Brain microvascular endothelial cell (primary cell): ENCODE data around the gene TMEM190.

Experiments used
- DNase-seq: peaks from one replicate; pipeline ENCODE4 v3.0.0-alpha.2; 2020
- H3K27ac ChIP-seq: fragments of 250-450 bp; sonication (Bioruptor Pico); 2 replicates; pipeline ENCODE4 v1.5.1; 2020; ENCODE audit warnings: mild to moderate bottlenecking, moderate library complexity
- H3K27me3 ChIP-seq: fragments of 250-450 bp; sonication (Bioruptor Pico); replicated peaks from 2 replicates; pipeline ENCODE4 v1.5.1; 2020; ENCODE audit warnings: mild to moderate bottlenecking
- H3K36me3 ChIP-seq: fragments of 250-450 bp; sonication (Bioruptor Pico); replicated peaks from 2 replicates; pipeline ENCODE4 v1.5.1; 2020; ENCODE audit warnings: mild to moderate bottlenecking
- H3K4me3 ChIP-seq: 2 replicates; pipeline ENCODE4 v1.5.1; 2011; ENCODE audit warnings: low read depth, mild to moderate bottlenecking, control low read depth, low read length, moderate library complexity
- in situ Hi-C: cut with HindIII; loops from 2 replicates; pipeline ENCODE4 v1.10.0; 2017; ENCODE audit warnings: low sequenced_read_pairs, low pct_ligation_motif_present
- TF ChIP-seq, protein P1 (sequence below): IDR thresholded peaks from 2 replicates; pipeline ENCODE4 v1.5.1; 2011; ENCODE audit warnings: low read depth, mild to moderate bottlenecking, moderate library complexity, low read length, control low read depth, inconsistent platforms; ENCODE audit errors: missing control alignments

TMEM190 gene

DNA sequence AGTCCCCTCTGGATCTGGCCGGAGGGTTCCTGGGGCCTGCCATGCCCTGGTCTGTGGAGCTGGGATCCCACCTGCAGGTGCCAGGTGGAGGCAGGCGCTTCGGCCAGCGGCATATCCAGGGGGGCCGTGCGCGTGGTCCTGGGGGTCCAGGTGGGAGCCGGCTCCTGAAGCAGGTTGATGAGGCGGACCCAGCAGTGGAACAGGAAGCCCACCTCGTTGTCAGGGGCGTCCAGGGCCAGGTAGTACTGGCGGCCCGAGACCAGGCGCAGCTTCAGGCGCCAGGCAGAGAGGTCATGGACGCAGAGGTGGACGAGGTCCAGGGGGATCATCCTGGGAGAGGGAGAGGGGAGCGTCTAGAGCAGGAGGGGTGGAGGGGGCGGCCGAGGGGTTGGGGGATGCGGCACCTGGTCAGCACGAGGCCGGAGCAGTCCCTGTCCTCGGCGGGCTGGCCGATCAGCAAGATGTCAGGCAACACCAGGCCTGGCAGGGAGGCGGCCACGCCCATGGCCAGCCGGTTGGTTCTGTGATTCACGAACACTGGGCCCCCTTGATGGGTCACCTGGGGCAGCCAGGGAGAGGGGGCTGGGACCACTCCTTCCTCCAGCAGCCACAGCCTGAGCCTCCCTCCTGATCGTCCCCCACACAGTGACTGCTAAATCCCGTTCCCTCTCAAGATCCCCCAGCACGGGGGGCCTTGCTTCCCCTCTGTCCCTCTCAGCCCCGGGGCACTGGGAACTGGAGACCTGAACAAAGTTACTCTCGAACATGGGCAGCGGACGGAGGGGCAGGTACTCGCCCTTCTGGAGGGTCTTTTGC, 14.2 kb upstream of the TMEM190 start:
- TF ChIP-seq, protein P1, sequence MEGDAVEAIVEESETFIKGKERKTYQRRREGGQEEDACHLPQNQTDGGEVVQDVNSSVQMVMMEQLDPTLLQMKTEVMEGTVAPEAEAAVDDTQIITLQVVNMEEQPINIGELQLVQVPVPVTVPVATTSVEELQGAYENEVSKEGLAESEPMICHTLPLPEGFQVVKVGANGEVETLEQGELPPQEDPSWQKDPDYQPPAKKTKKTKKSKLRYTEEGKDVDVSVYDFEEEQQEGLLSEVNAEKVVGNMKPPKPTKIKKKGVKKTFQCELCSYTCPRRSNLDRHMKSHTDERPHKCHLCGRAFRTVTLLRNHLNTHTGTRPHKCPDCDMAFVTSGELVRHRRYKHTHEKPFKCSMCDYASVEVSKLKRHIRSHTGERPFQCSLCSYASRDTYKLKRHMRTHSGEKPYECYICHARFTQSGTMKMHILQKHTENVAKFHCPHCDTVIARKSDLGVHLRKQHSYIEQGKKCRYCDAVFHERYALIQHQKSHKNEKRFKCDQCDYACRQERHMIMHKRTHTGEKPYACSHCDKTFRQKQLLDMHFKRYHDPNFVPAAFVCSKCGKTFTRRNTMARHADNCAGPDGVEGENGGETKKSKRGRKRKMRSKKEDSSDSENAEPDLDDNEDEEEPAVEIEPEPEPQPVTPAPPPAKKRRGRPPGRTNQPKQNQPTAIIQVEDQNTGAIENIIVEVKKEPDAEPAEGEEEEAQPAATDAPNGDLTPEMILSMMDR, result no peak
- Histone ChIP-seq H3K36me3 (no peaks in the 10 kb centered on the region), H3K27ac (no peak overlapping the region), H3K27me3 (no peaks in the 10 kb centered on the region), H3K4me3 (no peak overlapping the region)
- no peak for DNase-seq
- in situ Hi-C loops, result no loop called here

- H3K27ac ChIP-seq, result no peak within 1 kb of the TSS
- in situ Hi-C loops, result no loop called here
- H3K27me3 ChIP-seq, result no peaks in the 10 kb centered on the region
- no peaks in the 10 kb centered on the region for H3K36me3 ChIP-seq
- H3K4me3 ChIP-seq, result no peak within 1 kb of the TSS
- no peak for DNase-seq
- TF ChIP-seq, protein P1, result no peak
Observed at GRCh38 chr19:55362990-55363716, 13.5 kb upstream of the TMEM190 start, which contains the start of gene GARIN5B. Gene GARIN5B (minus strand): TSS chr19:55363260. CDS start chr19:55363066, 194 bp downstream.

DNA sequence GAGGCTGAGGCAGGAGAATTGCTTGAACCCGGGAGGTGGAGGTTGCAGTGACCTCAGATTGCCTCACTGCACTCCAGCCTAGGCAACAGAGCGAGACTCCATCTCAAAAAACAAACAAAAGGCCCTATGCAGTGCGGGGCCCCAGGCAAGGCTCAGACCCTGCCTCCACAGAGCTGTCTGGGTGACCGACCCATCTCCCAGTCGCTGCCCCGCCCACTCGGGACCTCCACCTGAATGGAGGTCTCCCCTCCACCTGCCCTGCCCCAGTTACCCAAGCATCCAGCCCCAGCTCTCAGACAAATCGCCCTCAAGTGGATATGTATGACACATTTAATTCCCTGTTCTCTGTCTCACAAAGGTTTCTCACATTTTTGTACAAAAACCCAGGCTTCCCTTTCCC, 11.4 kb upstream of the TMEM190 start:
- in situ Hi-C loops, result no loop called here
- Histone ChIP-seq H3K27ac (no peak overlapping the region), H3K36me3 (no peaks in the 10 kb centered on the region), H3K27me3 (no peaks in the 10 kb centered on the region), H3K4me3 (no peak overlapping the region)
- TF ChIP-seq, protein P1, result no peak
- no peak for DNase-seq

GRCh38 chr19:55365964-55366363, 10.7 kb upstream of the TMEM190 start:
- in situ Hi-C loops, result no loop called here
- Histone ChIP-seq H3K36me3 (no peaks in the 10 kb centered on the region), H3K27ac (no peak overlapping the region), H3K27me3 (no peaks in the 10 kb centered on the region), H3K4me3 (no peak overlapping the region)
- TF ChIP-seq, protein P1, result no peak
- no peak for DNase-seq

- H3K27me3 ChIP-seq, result no peaks in the 10 kb centered on the region
- H3K27ac ChIP-seq, result no peak overlapping the region
- no peak for DNase-seq
- no peak overlapping the region for H3K4me3 ChIP-seq
- in situ Hi-C loops, result no loop called here
- TF ChIP-seq, protein P1, result no peak
- H3K36me3 ChIP-seq, result no peaks in the 10 kb centered on the region
Observed at GRCh38 chr19:55366790-55367189, 9.8 kb upstream of the TMEM190 start.
